PC-9 (cell line): ENCODE results near the gene GMCL2.

Experiments
- CTCF ChIP-seq: fragments of 200-600 bp; sonication (generic); conservative IDR thresholded peaks from 2 replicates; pipeline ENCODE4 v1.6.1; 2017; ENCODE audit warnings: mixed run types, antibody characterized with exemption, mild to moderate bottlenecking, moderate library complexity
- EZH2 ChIP-seq: fragments of 200-600 bp; sonication (generic); IDR thresholded peaks from 2 replicates; pipeline ENCODE4 v1.8.0; 2017; ENCODE audit warnings: antibody characterized with exemption, low read depth

DNA sequence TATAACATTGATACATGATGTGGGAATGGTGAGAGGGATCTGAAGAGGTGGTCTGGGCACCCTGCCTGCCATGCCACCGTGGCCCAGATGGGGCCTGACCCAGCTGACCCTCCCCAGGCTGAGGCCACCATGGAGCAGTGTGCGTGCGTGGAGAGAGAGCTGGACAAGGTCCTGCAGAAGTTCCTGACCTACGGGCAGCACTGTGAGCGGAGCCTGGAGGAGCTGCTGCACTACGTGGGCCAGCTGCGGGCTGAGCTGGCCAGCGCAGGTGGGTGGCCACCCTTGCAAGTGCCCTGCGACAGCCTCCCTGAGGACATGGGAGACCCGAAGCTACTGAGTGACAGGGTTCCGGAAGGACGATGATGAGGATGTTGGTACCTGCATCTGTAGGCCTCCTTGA is 49.2 kb downstream of the GMCL2 start:
- TF ChIP-seq CTCF (no peak), EZH2 (no peak)
